GM12878 (cell line): ENCODE data around the gene DHRS1.

Source experiments
- EP300 ChIP-seq, 2 experiments: fragments of 150-350 bp in 1 of 2; IDR thresholded peaks; 2 replicates each; pipeline ENCODE4 v1.6.1; 2011 to 2012; ENCODE audit warnings: low read depth in 2 of 2, low read length in 2 of 2, borderline replicate concordance in 1 of 2, improper control_type of control experiment in 1 of 2, inconsistent platforms in 1 of 2; ENCODE audit not compliant: control insufficient read depth in 1 of 2
- POLR2AphosphoS5 ChIP-seq: IDR thresholded peaks from 2 replicates; pipeline ENCODE4 v1.6.1; 2011; ENCODE audit warnings: mild to moderate bottlenecking, low read length, inconsistent platforms
- TF ChIP-seq, protein P1 (sequence below), 3 experiments: IDR thresholded peaks in 2 of 3; conservative IDR thresholded peaks in 1 of 3; 2 replicates each; pipeline ENCODE4 v1.5.1; 2011; ENCODE audit warnings: low read depth in 3 of 3, low read length in 3 of 3, mild to moderate bottlenecking in 3 of 3, control low read depth in 2 of 3, moderate library complexity in 2 of 3, inconsistent platforms in 1 of 3, mixed read lengths in 1 of 3; ENCODE audit not compliant: control insufficient read depth in 2 of 3, insufficient read depth in 1 of 3; ENCODE audit errors: extremely low read depth in 1 of 3

DNA sequence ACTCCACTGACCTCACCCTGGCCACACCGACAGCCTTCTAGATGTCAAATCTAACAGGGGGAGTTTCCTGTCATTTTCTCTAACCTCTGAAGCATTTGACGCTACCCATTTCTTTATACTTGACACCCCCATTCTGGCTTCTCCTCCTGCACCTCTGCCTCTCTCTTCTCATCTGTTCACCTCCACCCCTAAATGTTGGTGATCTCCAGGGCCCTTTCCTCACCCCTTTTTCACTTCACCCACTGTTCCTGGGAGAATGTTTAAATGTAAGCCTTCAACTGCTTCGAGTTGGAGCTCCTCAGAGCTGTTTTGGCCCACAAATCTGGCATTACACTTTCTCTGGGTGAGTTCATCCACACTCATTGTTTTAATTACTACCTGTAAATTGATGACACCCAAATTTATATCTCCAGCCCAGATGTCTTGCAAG, 27.7 kb downstream of the DHRS1 start:
- TF ChIP-seq, protein P1, sequence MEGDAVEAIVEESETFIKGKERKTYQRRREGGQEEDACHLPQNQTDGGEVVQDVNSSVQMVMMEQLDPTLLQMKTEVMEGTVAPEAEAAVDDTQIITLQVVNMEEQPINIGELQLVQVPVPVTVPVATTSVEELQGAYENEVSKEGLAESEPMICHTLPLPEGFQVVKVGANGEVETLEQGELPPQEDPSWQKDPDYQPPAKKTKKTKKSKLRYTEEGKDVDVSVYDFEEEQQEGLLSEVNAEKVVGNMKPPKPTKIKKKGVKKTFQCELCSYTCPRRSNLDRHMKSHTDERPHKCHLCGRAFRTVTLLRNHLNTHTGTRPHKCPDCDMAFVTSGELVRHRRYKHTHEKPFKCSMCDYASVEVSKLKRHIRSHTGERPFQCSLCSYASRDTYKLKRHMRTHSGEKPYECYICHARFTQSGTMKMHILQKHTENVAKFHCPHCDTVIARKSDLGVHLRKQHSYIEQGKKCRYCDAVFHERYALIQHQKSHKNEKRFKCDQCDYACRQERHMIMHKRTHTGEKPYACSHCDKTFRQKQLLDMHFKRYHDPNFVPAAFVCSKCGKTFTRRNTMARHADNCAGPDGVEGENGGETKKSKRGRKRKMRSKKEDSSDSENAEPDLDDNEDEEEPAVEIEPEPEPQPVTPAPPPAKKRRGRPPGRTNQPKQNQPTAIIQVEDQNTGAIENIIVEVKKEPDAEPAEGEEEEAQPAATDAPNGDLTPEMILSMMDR (IDR thresholded peaks at IDR 0.05 in 2 of 3, conservative IDR thresholded peaks at IDR 0.05 in 1 of 3; ENCODE audit: control insufficient read depth in 2 of 3, extremely low read depth in 1 of 3, insufficient read depth in 1 of 3, low read depth in 3 of 3, low read length in 3 of 3) = no peak
- no peak for TF ChIP-seq POLR2AphosphoS5
- no peak for TF ChIP-seq EP300 (IDR thresholded peaks at IDR 0.05; ENCODE audit: borderline replicate concordance in 1 of 2, control insufficient read depth in 1 of 2, low read depth in 2 of 2, low read length in 2 of 2)
